SK-N-SH (cell line): ENCODE measurements around the gene ZNF664. TPM values are rescaled to one million over a fixed set of nuclear protein-coding genes. Genes with fewer than 3 reads are reported as not detected.

Source experiments
- CTCF ChIA-PET: fragments of 300-600, 350-600 bp; formaldehyde crosslinking; extraction: SDS; loops from one replicate; lab custom pipeline; 2021; lab: Yijun Ruan, JAX
- POLR2A ChIA-PET: fragments of 350-600 bp; sonication (Branson Sonifier 250); formaldehyde crosslinking; extraction: SDS; loops from one replicate; lab custom pipeline; 2020; ENCODE audit warnings: antibody characterized with exemption, inconsistent platforms; lab: Yijun Ruan, JAX
- DNase-seq: peaks from one replicate; pipeline ENCODE4 v3.0.0; 2012
- H2AFZ ChIP-seq: fragments of 200-600 bp; sonication (generic); 2 replicates; pipeline ENCODE4 v1.8.1; 2016; ENCODE audit warnings: antibody characterized with exemption, mild to moderate bottlenecking, low read depth
- H3F3A ChIP-seq: fragments of 200-600 bp; sonication (generic); replicated peaks from 2 replicates; pipeline ENCODE3; 2016; ENCODE audit warnings: antibody characterized with exemption, mild to moderate bottlenecking; ENCODE audit not compliant: insufficient read depth
- H3K27ac ChIP-seq, 2 experiments: fragments of 200-500 bp in 1 of 2; fragments of 200-600 bp in 1 of 2; sonication (Bioruptor generic) in 1 of 2; sonication (generic), shearing (Covaris generic) in 1 of 2; 2 replicates each; pipeline versions ENCODE4 v1.5.1 to v1.6.1; 2014 to 2016; ENCODE audit warnings: low read depth in 2 of 2, inconsistent platforms in 1 of 2, low read length in 1 of 2, mild to moderate bottlenecking in 1 of 2, mixed read lengths in 1 of 2
- H3K27me3 ChIP-seq: fragments of 200-600 bp; sonication (generic), shearing (Covaris generic); 2 replicates; pipeline ENCODE4 v1.6.1; 2016; ENCODE audit warnings: mixed run types; ENCODE audit not compliant: insufficient read depth
- H3K36me3 ChIP-seq, 2 experiments: fragments of 200-500 bp in 1 of 2; fragments of 200-600 bp in 1 of 2; sonication (Bioruptor generic) in 1 of 2; sonication (generic) in 1 of 2; replicated peaks in 1 of 2; 2 replicates each; pipeline versions ENCODE3 to v1.5.1; 2014 to 2016; ENCODE audit warnings: low read length in 1 of 2, mild to moderate bottlenecking in 1 of 2; ENCODE audit not compliant: insufficient read depth in 2 of 2, control insufficient read depth in 1 of 2
- H3K4me1 ChIP-seq, 2 experiments: fragments of 200-500 bp in 1 of 2; fragments of 200-600 bp in 1 of 2; sonication (Bioruptor generic) in 1 of 2; sonication (generic), shearing (Covaris generic) in 1 of 2; 2 replicates each; pipeline versions ENCODE4 v1.5.1 to v1.6.1; 2014 to 2016; ENCODE audit warnings: low read depth in 1 of 2, low read length in 1 of 2, mixed run types in 1 of 2; ENCODE audit not compliant: insufficient read depth in 2 of 2, control insufficient read depth in 1 of 2
- H3K4me2 ChIP-seq: fragments of 200-600 bp; sonication (generic), shearing (Covaris generic); 2 replicates; pipeline ENCODE4 v1.6.1; 2017; ENCODE audit warnings: mixed run types
- H3K4me3 ChIP-seq, 2 experiments: fragments of 200-500 bp in 1 of 2; fragments of 200-600 bp in 1 of 2; sonication (Bioruptor generic) in 1 of 2; sonication (generic), shearing (Covaris generic) in 1 of 2; 2 replicates each; pipeline versions ENCODE4 v1.5.1 to v1.8.1; 2014 to 2016; ENCODE audit warnings: low read depth in 2 of 2, inconsistent platforms in 1 of 2, low read length in 1 of 2, mild to moderate bottlenecking in 1 of 2, mixed read lengths in 1 of 2, moderate library complexity in 1 of 2
- H3K79me2 ChIP-seq: fragments of 200-600 bp; sonication (generic); 2 replicates; pipeline ENCODE4 v1.8.1; 2017; ENCODE audit warnings: mild to moderate bottlenecking; ENCODE audit not compliant: insufficient read depth
- H3K9ac ChIP-seq: fragments of 200-600 bp; sonication (generic); 2 replicates; pipeline ENCODE4 v1.6.1; 2017; ENCODE audit warnings: mixed run types
- H3K9me2 ChIP-seq: fragments of 200-600 bp; sonication (generic); 2 replicates; pipeline ENCODE4 v1.6.1; 2017; ENCODE audit warnings: mixed run types
- H3K9me3 ChIP-seq: fragments of 200-600 bp; sonication (generic); 2 replicates; pipeline ENCODE4 v1.6.1; 2017; ENCODE audit warnings: mixed run types, mild to moderate bottlenecking, moderate library complexity
- H4K20me1 ChIP-seq: fragments of 200-600 bp; sonication (generic); 2 replicates; pipeline ENCODE4 v1.6.1; 2017; ENCODE audit warnings: mild to moderate bottlenecking, mixed run types; ENCODE audit not compliant: insufficient read depth
- EZH2phosphoT487 ChIP-seq: fragments of 200-600 bp; sonication (generic); IDR thresholded peaks from 2 replicates; pipeline ENCODE4 v1.6.1; 2017; ENCODE audit warnings: low read depth, mixed run types, mild to moderate bottlenecking, antibody characterized with exemption, moderate library complexity, borderline replicate concordance
- MEF2A ChIP-seq: IDR thresholded peaks from 2 replicates; pipeline ENCODE4 v1.4.0; 2012; ENCODE audit warnings: low read depth, borderline replicate concordance
- MXI1 ChIP-seq: IDR thresholded peaks from 2 replicates; pipeline ENCODE4 v1.6.1; 2012; ENCODE audit warnings: mild to moderate bottlenecking, low read depth, low read length, improper control_type of control experiment
- NFIC ChIP-seq: IDR thresholded peaks from 2 replicates; pipeline ENCODE4 v1.4.0; 2012; ENCODE audit warnings: borderline replicate concordance
- NRF1 ChIP-seq: IDR thresholded peaks from 2 replicates; pipeline ENCODE4 v1.6.1; 2012; ENCODE audit warnings: low read depth, mild to moderate bottlenecking, low read length
- RAD21 ChIP-seq: IDR thresholded peaks from 2 replicates; pipeline ENCODE4 v1.6.1; 2012; ENCODE audit warnings: mild to moderate bottlenecking, low read length
- RCOR1 ChIP-seq: fragments of 150-350 bp; IDR thresholded peaks from 2 replicates; pipeline ENCODE4 v1.6.1; 2017; ENCODE audit warnings: antibody characterized with exemption, low read length
- REST ChIP-seq: IDR thresholded peaks from 2 replicates; pipeline ENCODE4 v1.6.1; 2012; ENCODE audit warnings: mild to moderate bottlenecking, low read depth, low read length, moderate library complexity
- TAF1 ChIP-seq: IDR thresholded peaks from 2 replicates; pipeline ENCODE4 v1.6.1; 2012; ENCODE audit warnings: low read depth, mild to moderate bottlenecking, low read length, moderate library complexity, borderline replicate concordance
- WGBS: methylation state at CpG from one replicate; pipeline ENCODE4 v1.1.6; 2017; ENCODE audit warnings: low lambda C conversion rate; 5-methylcytosine and 5-hydroxymethylcytosine counted together
- polyA plus RNA-seq, 3 experiments: library from polyadenylated mRNA; depleted of rRNA; stranded (reverse); fragments of >200 nt; gene quantifications; 2 replicates each; pipeline ENCODE4 v1.2.3, GENCODE V29; 2012
- TF ChIP-seq, protein P1 (sequence below): fragments of 150-350 bp; IDR thresholded peaks from 2 replicates; pipeline ENCODE4 v1.6.1; 2017; ENCODE audit warnings: antibody characterized with exemption, low read length, low read depth, borderline replicate concordance
- TF ChIP-seq, protein P2 (sequence below): IDR thresholded peaks from 2 replicates; pipeline ENCODE4 v1.4.0; 2012; ENCODE audit warnings: low read depth, borderline replicate concordance
- TF ChIP-seq, protein P3 (sequence below): IDR thresholded peaks from 2 replicates; pipeline ENCODE4 v1.4.0; 2012; ENCODE audit warnings: low read depth, borderline replicate concordance

Gene ZNF664
- polyA plus RNA-seq, 1 of the 3 experiments (the other 2 are of a cell fraction) = 34.9 TPM

DNA sequence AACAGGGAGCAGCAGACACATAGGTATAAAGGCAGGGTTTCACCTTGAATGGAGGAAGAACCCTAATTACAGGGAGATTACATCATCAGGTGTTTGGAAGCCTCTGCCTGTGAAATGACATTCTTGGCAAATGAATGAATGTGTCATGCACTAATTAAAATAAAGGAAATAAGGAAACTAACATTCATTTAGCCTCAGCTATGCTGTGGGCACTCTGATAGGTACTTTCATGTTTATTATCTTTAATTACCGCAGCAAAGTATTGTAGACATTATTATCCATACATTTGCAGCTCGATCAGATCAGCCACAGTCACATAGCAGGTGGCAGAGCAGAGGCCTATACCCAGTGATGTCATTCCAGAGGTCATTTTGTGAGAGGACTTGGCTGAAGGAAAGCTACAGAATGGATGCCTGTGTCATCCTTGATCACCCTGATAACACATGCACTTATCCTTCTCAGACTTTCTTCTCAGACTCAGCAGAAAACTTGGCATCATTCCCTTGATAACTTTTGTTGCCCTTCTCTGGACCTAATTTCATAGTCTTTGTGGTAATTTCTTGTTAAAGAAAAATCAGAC, 18.4 kb downstream of the ZNF664 start:
- Histone ChIP-seq H3K9me3 (no peaks in the 10 kb centered on the region), H3K79me2 (peaks cover 25% of the 10 kb centered on the region; the same call in 1 of the 2 replicates), H3K9ac (no peak overlapping the region), H2AFZ (no peak overlapping the region), H3K36me3 (peaks cover 31 to 82% of the 10 kb centered on the region in 2 experiments), H3F3A (no peaks in the 10 kb centered on the region), H4K20me1 (0 out of 2 replicates have a peak, but pooled peaks cover 4% of the 10 kb centered on the region), H3K4me2 (no peak overlapping the region), H3K9me2 (no peaks in the 10 kb centered on the region), H3K4me1 (peaks cover 8 to 15% of the 10 kb centered on the region in 2 experiments; a peak in 2 of 4 replicates), H3K27me3 (no peaks in the 10 kb centered on the region), H3K27ac (no peak overlapping the region), H3K4me3 (no peak overlapping the region)
- ChIA-PET CTCF (interaction anchor here (0.9 to 2.9 kb wide), 4 partner anchors 8 to 46 kb away, joined by 3 to 10 read pairs (median 4); no protein-coding TSS in a partner anchor), POLR2A (no interaction called here)
- no peak for DNase-seq
- no peak for TF ChIP-seq MXI1
- TF ChIP-seq MEF2A = no peak
- no peak for TF ChIP-seq TAF1
- TF ChIP-seq, protein P1, sequence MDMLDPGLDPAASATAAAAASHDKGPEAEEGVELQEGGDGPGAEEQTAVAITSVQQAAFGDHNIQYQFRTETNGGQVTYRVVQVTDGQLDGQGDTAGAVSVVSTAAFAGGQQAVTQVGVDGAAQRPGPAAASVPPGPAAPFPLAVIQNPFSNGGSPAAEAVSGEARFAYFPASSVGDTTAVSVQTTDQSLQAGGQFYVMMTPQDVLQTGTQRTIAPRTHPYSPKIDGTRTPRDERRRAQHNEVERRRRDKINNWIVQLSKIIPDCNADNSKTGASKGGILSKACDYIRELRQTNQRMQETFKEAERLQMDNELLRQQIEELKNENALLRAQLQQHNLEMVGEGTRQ = no peak
- TF ChIP-seq EZH2phosphoT487 = no peak
- no peak for TF ChIP-seq RCOR1
- TF ChIP-seq RAD21 = no peak
- TF ChIP-seq NFIC = no peak
- TF ChIP-seq, protein P2, sequence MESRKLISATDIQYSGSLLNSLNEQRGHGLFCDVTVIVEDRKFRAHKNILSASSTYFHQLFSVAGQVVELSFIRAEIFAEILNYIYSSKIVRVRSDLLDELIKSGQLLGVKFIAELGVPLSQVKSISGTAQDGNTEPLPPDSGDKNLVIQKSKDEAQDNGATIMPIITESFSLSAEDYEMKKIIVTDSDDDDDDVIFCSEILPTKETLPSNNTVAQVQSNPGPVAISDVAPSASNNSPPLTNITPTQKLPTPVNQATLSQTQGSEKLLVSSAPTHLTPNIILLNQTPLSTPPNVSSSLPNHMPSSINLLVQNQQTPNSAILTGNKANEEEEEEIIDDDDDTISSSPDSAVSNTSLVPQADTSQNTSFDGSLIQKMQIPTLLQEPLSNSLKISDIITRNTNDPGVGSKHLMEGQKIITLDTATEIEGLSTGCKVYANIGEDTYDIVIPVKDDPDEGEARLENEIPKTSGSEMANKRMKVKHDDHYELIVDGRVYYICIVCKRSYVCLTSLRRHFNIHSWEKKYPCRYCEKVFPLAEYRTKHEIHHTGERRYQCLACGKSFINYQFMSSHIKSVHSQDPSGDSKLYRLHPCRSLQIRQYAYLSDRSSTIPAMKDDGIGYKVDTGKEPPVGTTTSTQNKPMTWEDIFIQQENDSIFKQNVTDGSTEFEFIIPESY = no peak
- WGBS = 95% methylated on average over 2 of the region's 2 CpGs

DNA sequence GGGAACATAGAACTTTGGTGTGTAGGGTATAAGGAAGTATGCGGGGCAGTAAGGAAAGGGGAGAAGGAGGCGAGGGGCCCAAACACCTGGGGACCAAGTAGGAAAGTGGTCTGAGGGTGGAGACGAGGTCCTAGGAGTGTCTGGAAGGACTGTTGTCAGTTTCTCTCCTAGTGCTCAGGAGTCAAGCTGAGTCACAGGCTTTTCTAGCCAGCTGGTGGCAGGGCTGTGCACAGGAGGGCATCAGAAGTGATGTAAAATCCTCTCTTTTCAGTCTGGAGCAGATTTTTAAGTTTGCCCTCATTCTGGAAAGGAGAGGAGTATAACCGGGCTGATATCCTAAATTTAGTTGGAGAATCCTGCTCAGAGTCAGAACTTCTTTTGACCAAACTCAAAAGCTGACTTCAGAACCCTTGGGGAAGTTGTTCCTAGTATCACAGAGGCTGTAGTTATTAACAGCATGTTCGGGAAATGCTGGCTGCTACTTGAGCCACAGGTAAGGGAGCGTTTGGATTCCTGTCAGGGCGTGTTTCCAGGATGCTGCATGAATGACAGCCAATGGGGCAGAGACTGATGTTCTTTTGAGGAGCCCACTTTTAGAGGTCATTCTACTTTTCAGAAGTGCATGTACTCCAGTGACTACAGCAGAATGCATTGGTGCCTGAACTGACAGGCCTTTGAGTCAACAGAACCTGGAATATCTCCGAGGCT, 19.3 kb downstream of the ZNF664 start:
- no peak overlapping the region; a peak in 1 of 4 replicates for H3K27ac ChIP-seq
- no peak overlapping the region for H3K9ac ChIP-seq
- H3F3A ChIP-seq = no peaks in the 10 kb centered on the region
- no peaks in the 10 kb centered on the region for H3K27me3 ChIP-seq
- 0 out of 2 replicates have a peak, but pooled peaks cover 4% of the 10 kb centered on the region for H4K20me1 ChIP-seq
- H3K4me3 ChIP-seq = no peak overlapping the region
- peaks cover 10 to 15% of the 10 kb centered on the region in 2 experiments; a peak in 2 of 4 replicates for H3K4me1 ChIP-seq
- peaks cover 31 to 80% of the 10 kb centered on the region in 2 experiments for H3K36me3 ChIP-seq
- no peak overlapping the region for H2AFZ ChIP-seq
- 96% methylated on average over 8 of the region's 8 CpGs for WGBS
- H3K9me2 ChIP-seq = no peaks in the 10 kb centered on the region
- peaks cover 23% of the 10 kb centered on the region; the same call in 1 of the 2 replicates for H3K79me2 ChIP-seq
- H3K4me2 ChIP-seq = no peak overlapping the region
- DNase-seq = no peak
- CTCF ChIA-PET = interaction anchor here (0.6 to 2.9 kb wide), 6 partner anchors 9 to 81 kb away, joined by 3 to 10 read pairs (median 4); no protein-coding TSS in a partner anchor
- H3K9me3 ChIP-seq = no peaks in the 10 kb centered on the region
- TF ChIP-seq NRF1 (no peak), NFIC (no peak), REST (no peak)
- TF ChIP-seq, protein P3, sequence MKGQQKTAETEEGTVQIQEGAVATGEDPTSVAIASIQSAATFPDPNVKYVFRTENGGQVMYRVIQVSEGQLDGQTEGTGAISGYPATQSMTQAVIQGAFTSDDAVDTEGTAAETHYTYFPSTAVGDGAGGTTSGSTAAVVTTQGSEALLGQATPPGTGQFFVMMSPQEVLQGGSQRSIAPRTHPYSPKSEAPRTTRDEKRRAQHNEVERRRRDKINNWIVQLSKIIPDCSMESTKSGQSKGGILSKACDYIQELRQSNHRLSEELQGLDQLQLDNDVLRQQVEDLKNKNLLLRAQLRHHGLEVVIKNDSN = no peak
- POLR2A ChIA-PET = no interaction called here
